BLaER1 (cell line): ENCODE data around the gene PLAAT2.

Experiments
- H3K27ac ChIP-seq: shearing (Covaris generic); formaldehyde crosslinking; 2 replicates; pipeline ENCODE4 v1.8.1; 2022
- H3K27me3 ChIP-seq: shearing (Covaris generic); formaldehyde crosslinking; 2 replicates; pipeline ENCODE4 v1.8.1; 2022
- H3K36me3 ChIP-seq: shearing (Covaris generic); formaldehyde crosslinking; 2 replicates; pipeline ENCODE4 v1.8.1; 2022
- H3K4me1 ChIP-seq: shearing (Covaris generic); formaldehyde crosslinking; 2 replicates; pipeline ENCODE4 v1.8.1; 2022
- H3K4me2 ChIP-seq: shearing (Covaris generic); formaldehyde crosslinking; 2 replicates; pipeline ENCODE4 v1.8.1; 2022
- H3K4me3 ChIP-seq: shearing (Covaris generic); formaldehyde crosslinking; 2 replicates; pipeline ENCODE4 v1.8.1; 2022
- H3K9ac ChIP-seq: shearing (Covaris generic); formaldehyde crosslinking; 2 replicates; pipeline ENCODE4 v1.8.1; 2022
- H3K9me3 ChIP-seq: shearing (Covaris generic); formaldehyde crosslinking; 2 replicates; pipeline ENCODE4 v1.8.1; 2022
- H4K20me1 ChIP-seq: shearing (Covaris generic); formaldehyde crosslinking; 2 replicates; pipeline ENCODE4 v1.8.1; 2022
- Cebpa-rat ChIP-seq: shearing (Covaris generic); IDR thresholded peaks from 2 replicates; pipeline ENCODE4 v1.8.1; 2022

PLAAT2 gene

DNA sequence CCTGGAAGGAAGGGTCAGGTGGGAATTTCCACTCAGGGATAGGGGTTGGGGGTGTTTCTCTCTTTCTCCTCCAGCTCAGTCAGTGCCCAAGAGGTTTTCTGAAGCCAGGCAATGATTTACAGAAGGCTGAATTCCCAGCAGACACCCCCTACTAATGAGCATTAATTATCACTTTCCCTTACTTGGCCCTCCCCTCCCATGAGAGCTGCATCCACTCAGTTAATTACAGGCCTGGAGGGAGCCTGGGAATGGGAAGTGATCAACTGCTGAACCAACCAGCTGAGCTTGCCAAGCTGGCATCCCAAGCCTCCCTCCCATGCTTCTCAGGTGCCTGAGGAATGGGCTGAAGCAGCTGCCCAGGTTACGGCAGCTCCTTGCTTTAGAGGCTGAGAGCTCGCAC, 56.3 kb downstream of the PLAAT2 start:
- no peaks in the 10 kb centered on the region for H3K27me3 ChIP-seq
- no peaks in the 10 kb centered on the region for H4K20me1 ChIP-seq
- no peak overlapping the region for H3K9ac ChIP-seq
- H3K27ac ChIP-seq: no peak overlapping the region
- H3K9me3 ChIP-seq: peaks cover 3% of the 10 kb centered on the region; the same call in 1 of the 2 replicates
- H3K4me1 ChIP-seq: peaks cover 74% of the 10 kb centered on the region
- H3K4me3 ChIP-seq: no peak overlapping the region
- peak overlapping the region; percentile 86 for H3K4me2 ChIP-seq
- no peak for TF ChIP-seq Cebpa-rat
- no peaks in the 10 kb centered on the region for H3K36me3 ChIP-seq

DNA sequence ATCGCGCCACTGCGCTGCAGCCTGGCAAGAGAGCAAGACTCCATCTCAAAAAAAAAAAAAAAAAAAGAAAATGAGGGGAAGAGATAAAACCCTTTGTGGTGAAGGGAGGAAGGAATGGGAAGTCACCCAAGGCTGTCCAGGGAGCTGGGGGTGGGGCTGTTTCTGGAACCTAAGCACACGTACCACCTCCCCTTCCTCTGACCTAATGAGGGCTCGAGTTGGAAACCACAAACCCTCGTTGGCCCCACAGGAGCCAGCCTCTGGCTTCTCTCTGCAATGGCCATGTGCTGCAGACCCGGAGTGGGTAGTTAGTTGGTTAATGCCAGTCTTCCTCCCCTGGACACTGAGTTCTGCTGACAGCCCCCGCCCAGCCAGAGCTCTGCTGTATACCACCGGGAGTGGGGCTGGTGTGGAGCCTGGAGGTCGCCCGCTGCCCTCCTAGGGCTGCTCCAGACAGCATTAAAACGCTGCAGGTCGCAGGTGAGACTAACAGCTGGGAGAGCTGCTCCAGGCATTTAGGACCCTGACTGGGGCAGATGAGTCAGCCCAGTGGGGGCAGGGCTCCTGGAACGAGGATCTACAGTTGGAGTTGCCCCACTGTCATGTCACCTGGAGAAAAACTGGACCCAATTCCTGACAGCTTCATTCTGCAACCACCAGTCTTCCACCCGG, 57.2 kb downstream of the PLAAT2 start, which contains the start of gene LGALS12:
LGALS12 (plus strand) TSS at position 228 of the 672 bp plus-strand sequence; CDS start at position 603, 375 bp downstream.
- H3K27ac ChIP-seq: 0 out of 2 replicates have a peak within 1 kb of the TSS, but pooled peaks have one; percentile 35
- H4K20me1 ChIP-seq: no peaks in the 10 kb centered on the region
- no peaks in the 10 kb centered on the region for H3K27me3 ChIP-seq
- H3K9ac ChIP-seq: no peak within 1 kb of the TSS; the same call in 1 of the 2 replicates
- H3K4me3 ChIP-seq: peak within 1 kb of the TSS; percentile 23; the same call in 1 of the 2 replicates
- H3K9me3 ChIP-seq: peaks cover 11% of the 10 kb centered on the region
- H3K4me2 ChIP-seq: peak within 1 kb of the TSS; percentile 86
- H3K36me3 ChIP-seq: no peaks in the 10 kb centered on the region
- no peak for TF ChIP-seq Cebpa-rat
- H3K4me1 ChIP-seq: peaks cover 68% of the 10 kb centered on the region

DNA sequence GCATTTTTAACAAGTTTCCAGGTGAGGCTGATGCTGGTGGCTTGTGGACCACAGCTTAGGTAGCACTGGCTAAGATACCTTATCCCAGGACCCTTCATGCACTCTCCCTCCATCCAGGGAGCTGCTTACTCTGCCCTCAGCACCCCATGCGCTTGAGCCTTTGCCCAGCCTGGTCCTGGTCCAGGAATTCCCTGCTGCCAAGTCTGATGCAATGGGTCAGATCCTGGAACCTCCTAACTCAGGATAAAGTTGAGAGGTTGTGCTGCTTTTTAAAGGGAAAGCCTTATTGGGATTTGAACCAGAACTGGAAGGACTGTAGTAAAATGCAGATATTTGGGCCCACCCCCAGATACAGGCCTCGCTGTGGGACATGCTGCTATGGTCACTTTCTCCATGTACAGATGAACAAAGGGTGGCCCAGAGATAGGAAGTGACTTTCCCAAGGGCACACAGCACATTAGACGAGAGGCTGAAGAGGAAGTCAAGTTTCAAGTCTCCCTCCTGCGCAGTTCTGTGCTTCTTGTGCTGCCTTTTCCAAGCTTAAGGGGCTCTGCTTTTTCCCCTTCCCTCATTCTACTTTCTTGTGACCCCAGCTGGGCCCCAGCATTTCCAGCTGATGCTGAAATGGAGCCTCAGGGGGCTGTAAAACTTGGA, 58.1 kb downstream of the PLAAT2 start:
- H3K4me1 ChIP-seq: peaks cover 62% of the 10 kb centered on the region
- H3K27me3 ChIP-seq: no peaks in the 10 kb centered on the region
- H3K4me3 ChIP-seq: peak overlapping the region; percentile 23; the same call in 1 of the 2 replicates
- H3K4me2 ChIP-seq: peak overlapping the region; percentile 86
- H3K27ac ChIP-seq: 0 out of 2 replicates have a peak overlapping the region, but pooled peaks have one; percentile 35
- H3K9me3 ChIP-seq: peaks cover 21% of the 10 kb centered on the region
- no peak for TF ChIP-seq Cebpa-rat
- H3K9ac ChIP-seq: no peak overlapping the region; the same call in 1 of the 2 replicates
- no peaks in the 10 kb centered on the region for H4K20me1 ChIP-seq
- no peaks in the 10 kb centered on the region for H3K36me3 ChIP-seq

DNA sequence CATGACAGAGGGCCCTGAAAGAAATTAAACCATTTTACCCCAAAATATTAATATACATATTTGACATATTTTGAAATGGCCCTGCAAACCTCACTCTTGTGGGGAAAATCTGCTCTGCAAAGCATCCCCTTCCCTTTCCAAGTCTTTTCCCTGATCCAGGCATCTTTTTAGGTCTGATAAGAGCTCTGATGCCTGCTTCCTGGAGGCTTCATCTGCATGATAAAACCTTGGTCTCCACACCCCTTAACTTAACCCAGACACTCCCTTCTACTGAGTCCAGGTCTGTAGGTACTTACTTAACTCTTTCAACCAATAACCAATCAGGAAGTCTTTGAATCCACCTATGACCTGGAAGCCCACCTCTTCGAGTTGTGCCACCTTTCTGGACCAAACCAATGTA, 59.1 kb downstream of the PLAAT2 start:
- no peak for TF ChIP-seq Cebpa-rat
- Histone ChIP-seq H4K20me1 (no peaks in the 10 kb centered on the region), H3K9ac (no peak overlapping the region), H3K9me3 (peaks cover 31% of the 10 kb centered on the region), H3K4me2 (peak overlapping the region; percentile 86), H3K27ac (no peak overlapping the region), H3K27me3 (no peaks in the 10 kb centered on the region), H3K4me1 (peaks cover 62% of the 10 kb centered on the region), H3K4me3 (no peak overlapping the region), H3K36me3 (no peaks in the 10 kb centered on the region)

DNA sequence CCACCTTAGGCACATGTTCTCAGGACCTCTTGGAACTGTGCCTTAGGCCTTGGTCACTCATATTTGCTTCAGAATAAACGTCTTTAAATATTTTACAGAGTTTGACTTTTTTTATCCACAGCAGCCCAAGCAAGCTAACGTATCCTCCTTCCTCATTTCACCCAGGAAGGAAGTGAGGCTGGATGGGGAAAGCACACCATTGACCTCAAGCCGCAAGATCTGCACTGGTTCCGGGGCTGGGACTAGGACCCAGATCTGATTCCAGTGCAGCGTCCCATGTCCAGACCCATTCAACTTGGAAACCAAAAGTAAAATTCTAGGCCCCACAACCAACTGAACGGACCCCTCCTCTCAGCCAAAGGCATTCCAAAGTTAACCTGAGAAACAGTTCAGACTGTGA, 59.7 kb downstream of the PLAAT2 start:
- Histone ChIP-seq H3K9me3 (peaks cover 36% of the 10 kb centered on the region), H3K4me3 (no peak overlapping the region), H3K27ac (0 out of 2 replicates have a peak overlapping the region, but pooled peaks have one; percentile 4), H4K20me1 (no peaks in the 10 kb centered on the region), H3K27me3 (no peaks in the 10 kb centered on the region), H3K36me3 (no peaks in the 10 kb centered on the region), H3K4me2 (peak overlapping the region; percentile 86), H3K9ac (no peak overlapping the region), H3K4me1 (peaks cover 62% of the 10 kb centered on the region)
- no peak for TF ChIP-seq Cebpa-rat
